Common myeloid progenitor, CD34-positive (primary cell): ENCODE data around the gene C11orf98.
"Not testable (repeated sequence)": the region's sequence is repeated elsewhere in the genome, so short reads cannot be mapped to it uniquely, and the experiment has no call there.

Experiments
- CTCF ChIA-PET: fragments of 350-600 bp; sonication (Branson Sonifier 250); formaldehyde crosslinking; loops from one replicate; lab custom pipeline; 2021; ENCODE audit warnings: antibody characterized with exemption; lab: Charles Lee
- POLR2A ChIA-PET: fragments of 350-600 bp; sonication (Branson Sonifier 250); formaldehyde crosslinking; loops from one replicate; lab custom pipeline; 2021; ENCODE audit warnings: antibody characterized with exemption; lab: Charles Lee
- DNase-seq, 3 donors: peaks; one replicate each; pipeline versions ENCODE4 v3.0.0 to v3.0.0-alpha.2; 2013
- H3K27ac ChIP-seq, 2 experiments: 1 replicate in 1 of 2; 2 replicates in 1 of 2; pipeline ENCODE4 v1.7.0; 2013; ENCODE audit warnings: inconsistent platforms in 2 of 2, low read length in 2 of 2, mild to moderate bottlenecking in 2 of 2, low read depth in 1 of 2, moderate library complexity in 1 of 2; ENCODE audit not compliant: severe bottlenecking in 2 of 2, insufficient read depth in 1 of 2, poor library complexity in 1 of 2
- H3K27me3 ChIP-seq, 5 experiments: replicated peaks in 2 of 5; 1 replicate in 3 of 5; 2 replicates in 2 of 5; pipeline versions ENCODE4 v1.6.1 to v1.7.0; 2013; ENCODE audit warnings: low read length in 4 of 5, mild to moderate bottlenecking in 2 of 5, moderate library complexity in 2 of 5, inconsistent platforms in 1 of 5; ENCODE audit not compliant: insufficient read depth in 5 of 5, control insufficient read depth in 4 of 5
- H3K36me3 ChIP-seq, 4 experiments: 1 replicate in 2 of 4; 2 replicates in 2 of 4; pipeline versions ENCODE4 v1.6.1 to v1.7.0; 2013; ENCODE audit warnings: low read length in 3 of 4, control low read depth in 1 of 4, mild to moderate bottlenecking in 1 of 4; ENCODE audit not compliant: control insufficient read depth in 4 of 4, insufficient read depth in 4 of 4
- H3K4me1 ChIP-seq, 4 experiments: 1 replicate in 3 of 4; 2 replicates in 1 of 4; pipeline versions ENCODE4 v1.6.1 to v1.7.1; 2013; ENCODE audit warnings: low read length in 3 of 4, mild to moderate bottlenecking in 3 of 4, control low read depth in 1 of 4, inconsistent platforms in 1 of 4, moderate library complexity in 1 of 4; ENCODE audit not compliant: control insufficient read depth in 4 of 4, insufficient read depth in 4 of 4; ENCODE audit errors: control extremely low read depth in 1 of 4
- H3K4me3 ChIP-seq, 7 experiments: 1 replicate in 4 of 7; 2 replicates in 3 of 7; pipeline versions ENCODE4 v1.5.1 to v1.7.0; 2013; ENCODE audit warnings: mild to moderate bottlenecking in 7 of 7, low read length in 6 of 7, moderate library complexity in 6 of 7, inconsistent platforms in 2 of 7, low read depth in 2 of 7, control low read depth in 1 of 7; ENCODE audit not compliant: insufficient read depth in 4 of 7, control insufficient read depth in 1 of 7; ENCODE audit errors: extremely low read depth in 1 of 7
- H3K9me3 ChIP-seq, 5 experiments: 1 replicate in 4 of 5; 2 replicates in 1 of 5; pipeline versions ENCODE4 v1.6.1 to v1.7.1; 2013; ENCODE audit warnings: low read length in 4 of 5, mild to moderate bottlenecking in 2 of 5, inconsistent platforms in 1 of 5, low read depth in 1 of 5, moderate library complexity in 1 of 5; ENCODE audit not compliant: control insufficient read depth in 4 of 5, insufficient read depth in 2 of 5; ENCODE audit errors: control extremely low read depth in 1 of 5
- WGBS: methylation state at CpG from one replicate; pipeline ENCODE4 v1.1.5; 2013; ENCODE audit not compliant: insufficient coverage; 5-methylcytosine and 5-hydroxymethylcytosine counted together

The C11orf98 gene

DNA sequence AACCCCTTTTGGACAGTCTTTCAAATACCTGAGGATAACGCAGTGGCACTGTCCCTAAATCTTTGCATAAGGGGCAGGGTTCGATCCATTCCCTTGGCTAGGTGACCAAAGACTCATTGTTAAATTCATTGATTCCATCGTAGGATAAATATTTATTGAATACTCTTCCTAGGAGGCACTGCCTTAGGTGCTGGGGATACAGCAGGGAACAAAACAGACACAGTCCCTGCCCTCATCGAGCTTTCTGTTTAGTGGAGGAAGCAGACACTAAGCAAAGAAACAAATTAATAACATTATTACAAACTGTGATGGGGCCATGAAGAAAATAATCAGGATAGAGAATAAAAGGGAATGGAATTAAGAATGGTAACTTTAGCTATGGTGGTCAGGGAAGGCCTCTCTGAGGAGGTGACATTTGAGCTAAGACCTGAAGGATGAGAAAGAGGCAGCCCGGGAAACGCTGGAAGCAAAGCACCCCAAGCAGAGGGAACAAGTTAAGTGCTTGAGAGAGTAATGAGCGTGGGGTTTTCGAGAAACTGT, 43.9 kb downstream of the C11orf98 start:
- Histone ChIP-seq H3K27me3 (no peaks in the 10 kb centered on the region), H3K4me3 (peak overlapping the region; percentile 50 to 96 (median 78)), H3K27ac (peak overlapping the region; percentile 72 to 83), H3K36me3 (peaks cover 5 to 30% (median 25%) of the 10 kb centered on the region in 4 experiments), H3K9me3 (no peaks in the 10 kb centered on the region), H3K4me1 (peaks cover 8 to 35% (median 29%) of the 10 kb centered on the region in 4 experiments)
- no peak for DNase-seq
- WGBS, result 33% methylated on average over 6 of the region's 8 CpGs
- CTCF ChIA-PET, result interaction anchor here (1.0 to 4.6 kb wide), 5 partner anchors 10 to 51 kb away, joined by 3 to 18 read pairs (median 3); partner anchors contain the start of genes LBHD1 and UQCC3
- POLR2A ChIA-PET, result interaction anchor here (0.5 to 2.4 kb wide), 7 partner anchors 9 to 362 kb away, joined by 3 to 17 read pairs (median 4); partner anchors contain the start of genes C11orf98, CSKMT, GANAB and TUT1

DNA sequence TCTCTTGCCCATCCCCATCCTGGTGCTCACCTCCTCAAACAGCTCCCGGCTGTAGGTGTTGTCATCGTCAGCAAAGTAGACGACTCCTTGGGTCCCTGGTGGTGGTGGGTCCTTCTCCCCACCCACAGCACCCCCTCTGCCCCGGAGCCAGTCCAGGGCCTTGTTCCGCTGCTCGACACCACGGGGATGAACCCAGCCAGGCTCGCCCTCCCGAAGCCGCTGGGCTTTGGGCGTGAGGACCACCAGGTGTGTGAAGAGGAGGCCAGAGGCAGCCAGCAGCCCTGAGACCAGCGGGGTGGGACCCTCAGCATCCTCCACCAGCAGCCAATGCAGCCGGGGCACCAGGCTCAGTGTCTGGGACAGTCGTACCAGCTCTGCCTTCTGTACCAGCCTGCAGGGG, 48.1 kb downstream of the C11orf98 start:
- peaks cover 0 to 29% (median 23%) of the 10 kb centered on the region in 4 experiments for H3K36me3 ChIP-seq
- H3K9me3 ChIP-seq, CTCF ChIA-PET, H3K27me3 ChIP-seq, DNase-seq, H3K27ac ChIP-seq, H3K4me3 ChIP-seq, POLR2A ChIA-PET: not testable (repeated sequence)
- WGBS, result 100% methylated on average over 5 of the region's 14 CpGs
- H3K4me1 ChIP-seq, result peaks cover 8 to 30% (median 24%) of the 10 kb centered on the region in 4 experiments

DNA sequence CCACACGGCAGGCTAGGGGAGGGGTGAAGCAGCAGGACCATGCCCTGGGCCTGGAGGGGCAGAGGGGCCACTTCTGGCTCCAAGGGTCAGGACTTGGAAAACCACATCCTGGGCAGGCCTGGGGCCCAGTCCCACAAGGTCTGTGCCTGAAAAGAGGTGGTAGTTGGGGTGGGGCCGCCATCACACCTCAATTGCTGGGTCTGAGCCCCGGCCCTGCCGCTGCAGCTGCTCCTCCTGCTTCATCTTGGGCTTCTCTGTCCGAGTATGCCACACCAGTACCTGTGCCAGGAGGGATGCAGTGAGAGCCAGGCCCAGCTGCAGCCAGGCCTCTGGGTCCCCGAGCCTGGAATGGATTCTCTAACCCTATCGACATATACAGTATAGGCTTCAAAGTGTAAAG, 49.5 kb downstream of the C11orf98 start:
- WGBS, result 100% methylated on average over 3 of the region's 7 CpGs
- H3K27me3 ChIP-seq, result no peaks in the 10 kb centered on the region
- H3K9me3 ChIP-seq, result no peaks in the 10 kb centered on the region
- no peak overlapping the region for H3K27ac ChIP-seq
- DNase-seq, result no peak
- ChIA-PET POLR2A (no interaction called here), CTCF (interaction anchor here (2.2 kb wide), 1 partner anchor 24 kb away, joined by 4 read pairs; the partner anchor contains the start of gene TUT1)
- peaks cover under 1 to 32% (median 27%) of the 10 kb centered on the region in 4 experiments for H3K4me1 ChIP-seq
- H3K4me3 ChIP-seq, result no peak overlapping the region
- H3K36me3 ChIP-seq, result peaks cover 0 to 32% (median 23%) of the 10 kb centered on the region in 4 experiments

DNA sequence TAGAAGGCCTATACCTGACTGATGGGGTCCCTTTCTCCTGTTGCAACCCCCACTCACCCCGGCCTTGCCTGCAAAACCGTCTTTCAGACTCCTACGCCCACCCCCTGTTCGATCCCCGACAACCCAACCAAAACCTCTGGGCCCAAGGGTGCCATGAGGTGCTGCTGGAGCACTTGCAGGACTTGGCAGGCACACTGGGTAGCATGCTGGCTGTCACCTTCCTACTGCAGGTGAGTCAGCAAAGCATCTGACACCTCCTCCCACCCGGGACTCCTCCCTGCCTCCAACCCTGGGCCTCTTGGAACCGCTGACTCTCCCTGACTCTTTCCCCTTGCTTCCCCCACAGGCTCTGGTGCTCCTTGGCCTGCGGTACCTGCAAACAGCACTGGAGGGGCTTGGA, 50.7 kb downstream of the C11orf98 start:
- ChIA-PET POLR2A (interaction anchor here (3.4 kb wide), 1 partner anchor 12 kb away, joined by 10 read pairs; the partner anchor contains the start of gene MTA2), CTCF (interaction anchor here (1.5 to 2.2 kb wide), 3 partner anchors 10 to 27 kb away, joined by 3 to 5 read pairs (median 4); partner anchors contain the start of gene TUT1)
- 89% methylated on average over 5 of the region's 8 CpGs for WGBS
- Histone ChIP-seq H3K27ac (peak overlapping the region in 1 of 2 experiments; percentile 25), H3K36me3 (peaks cover 0 to 44% (median 27%) of the 10 kb centered on the region in 4 experiments), H3K4me1 (peaks cover 0 to 33% (median 25%) of the 10 kb centered on the region in 4 experiments), H3K9me3 (no peaks in the 10 kb centered on the region), H3K4me3 (no peak overlapping the region), H3K27me3 (no peaks in the 10 kb centered on the region)
- no peak for DNase-seq

DNA sequence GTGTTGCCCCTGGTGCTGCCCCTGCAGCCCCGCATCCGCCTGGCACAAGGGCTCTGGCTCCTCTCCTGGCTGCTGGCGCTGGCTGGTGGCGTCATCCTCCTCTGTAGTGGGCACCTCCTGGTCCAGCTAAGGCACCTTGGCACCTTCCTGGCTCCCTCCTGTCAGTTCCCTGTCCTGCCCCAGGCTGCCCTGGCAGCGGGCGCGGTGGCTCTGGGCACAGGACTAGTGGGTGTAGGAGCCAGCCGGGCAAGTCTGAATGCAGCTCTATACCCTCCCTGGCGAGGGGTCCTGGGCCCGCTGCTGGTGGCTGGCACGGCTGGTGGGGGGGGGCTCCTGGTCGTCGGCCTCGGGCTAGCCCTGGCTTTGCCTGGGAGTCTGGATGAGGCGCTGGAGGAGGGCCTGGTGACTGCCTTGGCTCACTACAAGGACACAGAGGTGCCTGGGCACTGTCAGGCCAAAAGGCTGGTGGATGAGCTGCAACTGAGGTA, 51.7 kb downstream of the C11orf98 start:
- no peaks in the 10 kb centered on the region for H3K27me3 ChIP-seq
- peaks cover 0 to 40% (median 28%) of the 10 kb centered on the region in 4 experiments for H3K4me1 ChIP-seq
- DNase-seq, result no peak
- no peak overlapping the region for H3K27ac ChIP-seq
- ChIA-PET POLR2A (interaction anchor here (3.4 kb wide), 1 partner anchor 11 kb away, joined by 10 read pairs; the partner anchor contains the start of gene MTA2), CTCF (interaction anchor here (0.5 to 3.9 kb wide), 8 partner anchors 11 to 62 kb away, joined by 3 to 15 read pairs (median 3); no protein-coding TSS in a partner anchor)
- H3K4me3 ChIP-seq, result peak overlapping the region in 2 of 7 experiments; percentile 7 to 75
- H3K36me3 ChIP-seq, result peaks cover under 1 to 54% (median 32%) of the 10 kb centered on the region in 4 experiments
- H3K9me3 ChIP-seq, result no peaks in the 10 kb centered on the region
- 84% methylated on average over 10 of the region's 15 CpGs for WGBS
